ENCODE data around the gene STX4. TPM values are rescaled to one million over a fixed set of nuclear protein-coding genes. Genes with fewer than 3 reads are reported as not detected.

STX4 gene
- total and polyA plus RNA-seq, 4 experiments from 2014 or later, result 21.2 to 111 (median 69.5) TPM

DNA sequence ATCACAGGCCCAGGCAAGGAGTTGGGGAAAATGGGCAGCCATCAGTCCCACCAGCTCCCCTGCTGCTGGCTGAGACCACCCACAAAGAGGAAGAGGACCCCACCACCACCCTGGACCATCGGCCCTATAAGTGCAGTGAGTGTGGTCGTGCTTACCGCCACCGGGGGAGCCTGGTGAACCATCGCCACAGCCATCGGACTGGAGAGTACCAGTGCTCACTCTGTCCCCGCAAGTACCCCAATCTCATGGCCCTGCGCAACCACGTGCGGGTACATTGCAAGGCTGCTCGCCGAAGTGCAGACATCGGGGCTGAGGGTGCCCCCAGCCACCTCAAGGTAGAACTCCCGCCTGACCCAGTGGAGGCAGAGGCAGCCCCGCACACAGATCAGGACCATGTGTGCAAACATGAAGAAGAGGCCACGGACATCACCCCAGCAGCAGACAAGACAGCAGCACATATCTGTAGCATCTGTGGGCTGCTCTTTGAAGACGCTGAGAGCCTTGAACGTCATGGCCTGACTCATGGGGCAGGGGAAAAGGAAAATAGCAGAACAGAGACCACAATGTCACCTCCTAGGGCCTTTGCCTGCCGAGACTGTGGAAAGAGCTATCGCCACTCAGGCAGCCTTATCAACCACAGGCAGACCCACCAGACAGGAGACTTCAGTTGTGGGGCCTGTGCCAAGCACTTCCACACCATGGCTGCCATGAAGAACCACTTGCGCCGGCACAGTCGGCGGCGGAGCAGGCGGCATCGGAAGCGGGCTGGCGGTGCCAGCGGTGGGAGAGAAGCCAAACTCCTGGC, 44.4 kb downstream of the STX4 start:
- H3K9me3 ChIP-seq (ENCODE audit: control insufficient read depth in 1 of 2, low read length in 2 of 2), result no peaks in the 10 kb centered on the region
- POLR2A ChIA-PET (ENCODE audit: partially characterized antibody), result no interaction called here
- Mint-ChIP-seq H3K36me3 (peaks cover 6 to 65% of the 10 kb centered on the region in 2 donors), H3K27me3 (peaks cover 0 to 2% of the 10 kb centered on the region in 2 donors), H3K4me3 (no peak overlapping the region), H3K27ac (peak overlapping the region in 1 of 7 donors; percentile 17), H3K4me1 (peaks cover 9 to 61% (median 21%) of the 10 kb centered on the region in 4 donors), H3K9me3 (peaks cover 0 to 2% (median 0%) of the 10 kb centered on the region in 8 donors)
- no peak overlapping the region for H3K4me3 ChIP-seq (ENCODE audit: low read length in 2 of 2)
- DNase-seq, result no peak
- intact Hi-C loops (cut with micrococcal nuclease), result no loop called here
- H3K27me3 ChIP-seq (ENCODE audit: insufficient read depth, low read length), result no peaks in the 10 kb centered on the region
- peaks cover 24% of the 10 kb centered on the region for H3K4me1 ChIP-seq (ENCODE audit: insufficient read depth, low read length)
- no peak overlapping the region for H3K27ac ChIP-seq (ENCODE audit: low read depth, low read length)
- peaks cover 48% of the 10 kb centered on the region for H3K36me3 ChIP-seq (ENCODE audit: insufficient read depth, low read length)
- CTCF ChIA-PET (ENCODE audit: partially characterized antibody), result no interaction called here

DNA sequence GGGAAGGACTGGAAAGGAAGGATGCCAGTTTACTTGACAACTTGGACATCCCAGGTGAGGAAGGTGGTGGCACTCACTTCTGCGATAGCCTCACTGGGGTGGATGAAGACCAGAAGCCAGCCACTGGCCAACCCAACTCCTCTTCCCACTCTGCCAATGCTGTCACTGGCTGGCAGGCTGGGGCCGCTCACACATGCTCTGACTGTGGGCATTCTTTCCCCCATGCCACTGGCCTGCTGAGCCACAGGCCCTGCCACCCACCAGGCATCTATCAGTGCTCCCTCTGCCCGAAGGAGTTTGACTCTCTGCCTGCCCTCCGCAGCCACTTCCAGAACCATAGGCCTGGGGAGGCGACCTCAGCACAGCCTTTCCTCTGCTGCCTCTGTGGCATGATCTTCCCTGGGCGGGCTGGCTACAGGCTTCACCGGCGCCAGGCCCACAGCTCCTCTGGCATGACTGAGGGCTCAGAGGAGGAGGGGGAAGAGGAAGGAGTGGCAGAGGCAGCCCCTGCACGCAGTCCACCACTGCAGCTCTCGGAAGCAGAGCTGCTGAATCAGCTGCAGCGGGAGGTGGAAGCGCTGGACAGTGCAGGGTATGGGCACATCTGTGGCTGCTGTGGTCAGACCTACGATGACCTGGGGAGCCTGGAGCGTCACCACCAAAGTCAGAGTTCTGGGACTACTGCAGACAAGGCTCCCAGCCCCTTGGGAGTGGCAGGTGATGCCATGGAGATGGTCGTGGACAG, 45.4 kb downstream of the STX4 start:
- POLR2A ChIA-PET (ENCODE audit: partially characterized antibody), result no interaction called here

DNA sequence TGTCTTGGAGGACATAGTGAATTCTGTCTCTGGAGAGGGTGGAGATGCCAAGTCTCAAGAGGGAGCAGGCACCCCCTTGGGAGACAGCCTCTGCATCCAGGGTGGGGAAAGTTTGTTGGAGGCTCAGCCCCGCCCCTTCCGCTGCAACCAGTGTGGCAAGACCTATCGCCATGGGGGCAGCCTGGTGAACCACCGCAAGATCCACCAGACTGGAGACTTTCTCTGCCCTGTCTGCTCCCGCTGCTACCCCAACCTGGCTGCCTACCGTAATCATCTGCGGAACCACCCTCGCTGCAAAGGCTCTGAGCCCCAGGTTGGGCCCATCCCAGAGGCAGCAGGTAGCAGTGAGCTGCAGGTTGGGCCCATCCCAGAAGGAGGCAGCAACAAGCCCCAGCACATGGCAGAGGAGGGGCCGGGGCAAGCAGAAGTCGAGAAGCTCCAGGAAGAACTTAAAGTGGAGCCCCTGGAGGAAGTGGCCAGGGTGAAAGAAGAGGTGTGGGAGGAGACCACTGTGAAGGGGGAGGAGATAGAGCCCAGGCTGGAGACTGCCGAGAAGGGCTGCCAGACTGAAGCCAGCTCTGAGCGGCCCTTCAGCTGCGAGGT, 46.1 kb downstream of the STX4 start:
- no peak for DNase-seq
- ChIA-PET CTCF (ENCODE audit: partially characterized antibody) (no interaction called here), POLR2A (ENCODE audit: partially characterized antibody) (interaction anchor here (1.0 to 1.3 kb wide), 2 partner anchors 63 to 409 kb away, joined by 3 to 5 read pairs; no protein-coding TSS in a partner anchor)
- Mint-ChIP-seq H3K4me3 (no peak overlapping the region), H3K27me3 (no peaks in the 10 kb centered on the region), H3K9me3 (peaks cover 0 to 2% (median 0%) of the 10 kb centered on the region in 8 donors), H3K27ac (peak overlapping the region in 1 of 7 donors; percentile 79), H3K36me3 (peaks cover 6 to 55% of the 10 kb centered on the region in 2 donors), H3K4me1 (peaks cover 9 to 58% (median 15%) of the 10 kb centered on the region in 4 donors)
- Histone ChIP-seq H3K36me3 (ENCODE audit: insufficient read depth, low read length) (peaks cover 48% of the 10 kb centered on the region), H3K4me3 (ENCODE audit: low read length in 2 of 2) (no peak overlapping the region), H3K27ac (ENCODE audit: low read depth, low read length) (no peak overlapping the region), H3K27me3 (ENCODE audit: insufficient read depth, low read length) (no peaks in the 10 kb centered on the region), H3K9me3 (ENCODE audit: control insufficient read depth in 1 of 2, low read length in 2 of 2) (no peaks in the 10 kb centered on the region), H3K4me1 (ENCODE audit: insufficient read depth, low read length) (peaks cover 23% of the 10 kb centered on the region)
- intact Hi-C loops (cut with micrococcal nuclease), result no loop called here

More for the DNA sequence above, 45.4 kb downstream of the STX4 start:
- Histone ChIP-seq H3K27ac (ENCODE audit: low read depth, low read length) (no peak overlapping the region), H3K36me3 (ENCODE audit: insufficient read depth, low read length) (peaks cover 48% of the 10 kb centered on the region), H3K4me1 (ENCODE audit: insufficient read depth, low read length) (peaks cover 23% of the 10 kb centered on the region), H3K9me3 (ENCODE audit: control insufficient read depth in 1 of 2, low read length in 2 of 2) (no peaks in the 10 kb centered on the region), H3K4me3 (ENCODE audit: low read length in 2 of 2) (no peak overlapping the region), H3K27me3 (ENCODE audit: insufficient read depth, low read length) (no peaks in the 10 kb centered on the region)
- Mint-ChIP-seq H3K36me3 (peaks cover 6 to 62% of the 10 kb centered on the region in 2 donors), H3K4me3 (peak overlapping the region in 1 of 8 donors; percentile 10), H3K27me3 (peaks cover 0 to 2% of the 10 kb centered on the region in 2 donors), H3K27ac (no peak overlapping the region), H3K9me3 (peaks cover 0 to 2% (median 0%) of the 10 kb centered on the region in 8 donors), H3K4me1 (peaks cover 9 to 59% (median 18%) of the 10 kb centered on the region in 4 donors)
- intact Hi-C loops (cut with micrococcal nuclease), result no loop called here
- DNase-seq, result no peak
- CTCF ChIA-PET (ENCODE audit: partially characterized antibody), result no interaction called here

DNA sequence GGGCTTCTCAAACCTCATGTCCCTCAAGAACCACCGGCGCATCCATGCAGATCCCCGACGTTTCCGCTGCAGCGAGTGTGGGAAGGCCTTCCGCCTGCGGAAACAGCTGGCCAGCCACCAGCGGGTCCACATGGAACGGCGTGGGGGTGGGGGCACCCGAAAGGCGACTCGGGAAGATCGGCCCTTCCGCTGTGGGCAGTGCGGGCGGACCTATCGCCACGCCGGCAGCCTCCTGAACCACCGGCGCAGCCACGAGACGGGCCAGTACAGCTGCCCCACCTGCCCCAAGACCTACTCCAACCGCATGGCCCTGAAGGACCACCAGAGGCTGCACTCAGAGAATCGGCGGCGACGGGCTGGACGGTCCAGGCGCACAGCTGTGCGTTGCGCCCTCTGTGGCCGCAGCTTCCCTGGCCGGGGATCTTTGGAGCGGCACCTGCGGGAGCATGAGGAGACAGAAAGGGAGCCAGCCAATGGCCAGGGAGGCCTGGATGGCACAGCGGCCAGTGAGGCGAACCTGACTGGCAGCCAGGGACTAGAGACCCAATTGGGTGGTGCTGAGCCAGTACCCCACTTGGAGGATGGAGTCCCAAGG, 46.8 kb downstream of the STX4 start:
- CTCF ChIA-PET (ENCODE audit: partially characterized antibody), result no interaction called here
- peaks cover 3 to 51% (median 9%) of the 10 kb centered on the region in 4 donors for H3K4me1 Mint-ChIP-seq
- H3K27ac Mint-ChIP-seq, result no peak overlapping the region

DNA sequence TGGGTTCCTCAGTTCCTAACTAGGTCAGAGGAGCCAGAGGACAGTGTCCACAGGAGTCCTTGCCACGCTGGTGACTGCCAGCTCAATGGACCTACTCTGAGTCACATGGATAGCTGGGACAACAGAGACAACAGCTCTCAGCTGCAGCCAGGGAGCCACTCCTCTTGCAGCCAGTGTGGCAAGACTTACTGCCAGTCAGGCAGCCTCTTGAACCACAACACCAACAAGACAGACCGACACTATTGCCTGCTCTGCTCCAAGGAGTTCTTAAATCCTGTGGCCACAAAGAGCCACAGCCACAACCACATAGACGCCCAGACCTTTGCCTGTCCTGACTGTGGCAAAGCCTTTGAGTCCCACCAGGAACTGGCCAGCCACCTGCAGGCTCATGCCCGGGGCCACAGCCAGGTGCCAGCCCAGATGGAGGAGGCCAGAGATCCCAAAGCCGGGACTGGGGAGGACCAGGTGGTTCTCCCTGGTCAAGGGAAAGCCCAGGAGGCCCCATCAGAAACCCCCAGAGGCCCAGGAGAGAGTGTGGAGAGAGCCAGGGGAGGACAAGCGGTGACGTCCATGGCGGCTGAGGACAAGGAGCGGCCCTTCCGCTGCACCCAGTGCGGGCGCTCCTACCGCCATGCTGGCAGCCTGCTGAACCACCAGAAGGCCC, 47.5 kb downstream of the STX4 start:
- DNase-seq, result no peak
- Histone ChIP-seq H3K36me3 (ENCODE audit: insufficient read depth, low read length) (peaks cover 48% of the 10 kb centered on the region), H3K27ac (ENCODE audit: low read depth, low read length) (no peak overlapping the region), H3K4me1 (ENCODE audit: insufficient read depth, low read length) (peaks cover 11% of the 10 kb centered on the region), H3K9me3 (ENCODE audit: control insufficient read depth in 1 of 2, low read length in 2 of 2) (no peaks in the 10 kb centered on the region), H3K27me3 (ENCODE audit: insufficient read depth, low read length) (no peaks in the 10 kb centered on the region), H3K4me3 (ENCODE audit: low read length in 2 of 2) (no peak overlapping the region)
- intact Hi-C loops (cut with micrococcal nuclease), result no loop called here
- Mint-ChIP-seq H3K4me3 (no peak overlapping the region), H3K27me3 (no peaks in the 10 kb centered on the region), H3K27ac (peak overlapping the region in 3 of 7 donors; percentile 60 to 74 (median 64)), H3K9me3 (no peaks in the 10 kb centered on the region), H3K36me3 (peaks cover 6 to 52% of the 10 kb centered on the region in 2 donors), H3K4me1 (peaks cover 1 to 43% (median 8%) of the 10 kb centered on the region in 4 donors)
- CTCF ChIA-PET (ENCODE audit: partially characterized antibody), result no interaction called here
- POLR2A ChIA-PET (ENCODE audit: partially characterized antibody), result interaction anchor here (1.0 to 1.3 kb wide), 2 partner anchors 99 to 407 kb away, joined by 3 to 4 read pairs; partner anchors contain the start of gene FUS

More for the DNA sequence above, 46.8 kb downstream of the STX4 start:
- no peak overlapping the region for H3K4me3 Mint-ChIP-seq
- POLR2A ChIA-PET (ENCODE audit: partially characterized antibody), result interaction anchor here (1.0 to 1.3 kb wide), 2 partner anchors 62 to 408 kb away, joined by 3 to 5 read pairs; no protein-coding TSS in a partner anchor
- no peak overlapping the region for H3K4me3 ChIP-seq (ENCODE audit: low read length in 2 of 2)
- H3K27ac ChIP-seq (ENCODE audit: low read depth, low read length), result no peak overlapping the region
- peaks cover 48% of the 10 kb centered on the region for H3K36me3 ChIP-seq (ENCODE audit: insufficient read depth, low read length)
- DNase-seq, result no peak
- peaks cover 6 to 49% of the 10 kb centered on the region in 2 donors for H3K36me3 Mint-ChIP-seq
- no peaks in the 10 kb centered on the region for H3K27me3 ChIP-seq (ENCODE audit: insufficient read depth, low read length)
- no peaks in the 10 kb centered on the region for H3K27me3 Mint-ChIP-seq
- no peaks in the 10 kb centered on the region for H3K9me3 Mint-ChIP-seq
- peaks cover 19% of the 10 kb centered on the region for H3K4me1 ChIP-seq (ENCODE audit: insufficient read depth, low read length)
- intact Hi-C loops (cut with micrococcal nuclease), result no loop called here
- H3K9me3 ChIP-seq (ENCODE audit: control insufficient read depth in 1 of 2, low read length in 2 of 2), result no peaks in the 10 kb centered on the region

DNA sequence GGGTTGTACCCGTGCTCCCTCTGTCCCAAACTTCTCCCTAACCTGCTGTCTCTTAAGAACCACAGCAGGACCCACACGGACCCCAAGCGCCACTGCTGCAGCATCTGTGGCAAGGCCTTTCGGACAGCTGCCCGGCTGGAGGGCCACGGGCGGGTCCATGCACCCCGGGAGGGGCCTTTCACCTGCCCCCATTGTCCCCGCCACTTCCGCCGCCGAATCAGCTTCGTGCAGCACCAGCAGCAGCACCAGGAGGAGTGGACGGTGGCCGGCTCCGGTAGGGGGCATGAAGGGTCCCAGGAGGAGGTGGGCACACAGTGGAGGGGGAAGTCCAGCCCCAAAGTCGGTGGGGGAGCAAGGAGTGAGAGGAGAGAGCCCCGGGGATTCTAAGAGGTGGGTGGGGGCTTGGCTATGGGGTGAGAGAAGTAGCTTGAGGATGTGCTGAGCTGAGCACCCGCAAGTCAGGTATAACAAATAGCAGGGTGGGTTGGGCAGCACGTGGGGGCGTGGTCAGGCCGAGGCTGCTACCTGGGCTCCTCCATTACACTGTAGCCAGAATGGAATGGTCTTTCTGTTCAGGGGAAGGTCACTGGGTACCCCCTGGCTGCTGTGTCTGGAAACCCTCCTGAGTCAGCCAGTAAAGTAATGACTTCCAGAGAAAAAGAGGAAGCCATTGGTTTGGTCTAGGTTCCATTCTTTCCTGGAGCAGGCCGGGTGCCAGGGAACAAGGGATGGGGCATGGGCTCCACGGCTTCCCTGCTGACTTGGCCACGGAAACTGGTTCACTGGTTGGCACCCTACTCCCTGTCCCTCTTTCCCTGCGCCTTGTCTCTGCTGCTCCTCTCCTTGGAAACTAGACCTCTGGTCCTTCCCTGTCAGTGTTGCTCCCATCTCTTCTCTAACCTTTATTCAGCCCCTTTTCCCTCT, 48.3 kb downstream of the STX4 start:
- ChIA-PET CTCF (ENCODE audit: partially characterized antibody) (no interaction called here), POLR2A (ENCODE audit: partially characterized antibody) (interaction anchor here (1.3 kb wide), 1 partner anchor 99 kb away, joined by 4 read pairs; the partner anchor contains the start of gene FUS)
- Mint-ChIP-seq H3K27me3 (no peaks in the 10 kb centered on the region), H3K36me3 (peaks cover 6 to 45% of the 10 kb centered on the region in 2 donors), H3K4me3 (no peak overlapping the region), H3K4me1 (peaks cover 1 to 35% (median 8%) of the 10 kb centered on the region in 4 donors), H3K9me3 (no peaks in the 10 kb centered on the region), H3K27ac (peak overlapping the region in 2 of 7 donors; percentile 44 to 65)
- no peak for DNase-seq
- Histone ChIP-seq H3K36me3 (ENCODE audit: insufficient read depth, low read length) (peaks cover 40% of the 10 kb centered on the region), H3K9me3 (ENCODE audit: control insufficient read depth in 1 of 2, low read length in 2 of 2) (no peaks in the 10 kb centered on the region), H3K27me3 (ENCODE audit: insufficient read depth, low read length) (no peaks in the 10 kb centered on the region), H3K4me1 (ENCODE audit: insufficient read depth, low read length) (peaks cover 10% of the 10 kb centered on the region), H3K4me3 (ENCODE audit: low read length in 2 of 2) (no peak overlapping the region), H3K27ac (ENCODE audit: low read depth, low read length) (no peak overlapping the region)
- intact Hi-C loops (cut with micrococcal nuclease), result no loop called here

Measured in CD4-positive, alpha-beta memory T cell (primary cell).